HEK293 (cell line): ENCODE data around the gene GLG1.

Source experiments
- CTCF ChIA-PET: fragments of 350-600 bp; formaldehyde crosslinking; extraction: SDS; loops from one replicate; lab custom pipeline; 2021; ENCODE audit warnings: antibody characterized with exemption; lab: Yijun Ruan, JAX
- POLR2A ChIA-PET: fragments of 300-600 bp; formaldehyde crosslinking; extraction: SDS; loops from one replicate; lab custom pipeline; 2020; ENCODE audit warnings: antibody characterized with exemption, inconsistent platforms; lab: Yijun Ruan, JAX
- H3K27ac ChIP-seq: fragments of 200-500 bp; sonication (Bioruptor generic); 2 replicates; pipeline ENCODE4 v1.5.1; 2014; ENCODE audit warnings: low read depth, low read length, control low read depth, inconsistent platforms; ENCODE audit errors: extremely low read depth
- H3K36me3 ChIP-seq, 2 experiments: fragments of 200-500 bp in 1 of 2; sonication (Bioruptor generic) in 1 of 2; 1 replicate in 1 of 2; 2 replicates in 1 of 2; pipeline ENCODE4 v1.5.1; 2014 to 2017; ENCODE audit warnings: inconsistent platforms in 2 of 2, low read length in 2 of 2; ENCODE audit not compliant: control insufficient read depth in 2 of 2, insufficient read depth in 1 of 2
- H3K4me1 ChIP-seq: fragments of 200-500 bp; sonication (Bioruptor generic); 2 replicates; pipeline ENCODE4 v1.5.1; 2014; ENCODE audit warnings: mild to moderate bottlenecking, low read length, inconsistent platforms; ENCODE audit not compliant: control insufficient read depth, insufficient read depth
- H3K4me3 ChIP-seq: 2 replicates; pipeline ENCODE4 v1.5.1; 2011; ENCODE audit warnings: low read depth, mild to moderate bottlenecking, control low read depth, low read length, moderate library complexity
- H3K9me3 ChIP-seq: fragments of 200-500 bp; sonication (Bioruptor generic); 2 replicates; pipeline ENCODE4 v1.5.1; 2014; ENCODE audit warnings: low read depth, low read length, inconsistent platforms; ENCODE audit not compliant: control insufficient read depth, insufficient read depth
- AEBP2 ChIP-seq: fragments of 450-650 bp; formaldehyde crosslinking; IDR thresholded peaks from 2 replicates; pipeline ENCODE4 v1.5.1; 2016; ENCODE audit warnings: missing biosample characterization, missing genetic modification characterization, borderline replicate concordance
- ATF2 ChIP-seq: fragments of 450-650 bp; formaldehyde crosslinking; IDR thresholded peaks from 2 replicates; pipeline ENCODE4 v1.5.1; 2016; ENCODE audit warnings: missing biosample characterization, missing genetic modification characterization, low read depth
- BCL11B ChIP-seq: fragments of 450-650 bp; formaldehyde crosslinking; IDR thresholded peaks from 2 replicates; pipeline ENCODE4 v1.5.1; 2016; ENCODE audit warnings: low read depth, missing biosample characterization, missing genetic modification characterization
- EGR2 ChIP-seq: fragments of 450-650 bp; formaldehyde crosslinking; IDR thresholded peaks from 2 replicates; pipeline ENCODE4 v1.5.1; 2016; ENCODE audit warnings: low read depth, missing biosample characterization, missing genetic modification characterization
- HIC1 ChIP-seq: fragments of 450-650 bp; formaldehyde crosslinking; IDR thresholded peaks from 2 replicates; pipeline ENCODE4 v1.5.1; 2016; ENCODE audit warnings: missing biosample characterization, missing genetic modification characterization
- KLF16 ChIP-seq: fragments of 450-650 bp; formaldehyde crosslinking; IDR thresholded peaks from 2 replicates; pipeline ENCODE4 v1.5.1; 2017; ENCODE audit warnings: missing biosample characterization, missing genetic modification characterization
- SALL2 ChIP-seq: fragments of 450-650 bp; formaldehyde crosslinking; IDR thresholded peaks from 2 replicates; pipeline ENCODE4 v1.5.0; 2017; ENCODE audit warnings: missing biosample characterization, mild to moderate bottlenecking, missing genetic modification characterization, borderline replicate concordance
- SCRT2 ChIP-seq: fragments of 450-650 bp; formaldehyde crosslinking; IDR thresholded peaks from 2 replicates; pipeline ENCODE4 v1.5.1; 2016; ENCODE audit warnings: missing biosample characterization, missing genetic modification characterization
- TRIM28 ChIP-seq: IDR thresholded peaks from 2 replicates; pipeline ENCODE4 v1.6.1; 2011; ENCODE audit warnings: low read length, control low read depth, borderline replicate concordance
- YY2 ChIP-seq: fragments of 450-650 bp; formaldehyde crosslinking; IDR thresholded peaks from 2 replicates; pipeline ENCODE4 v1.5.1; 2016; ENCODE audit warnings: missing biosample characterization, missing genetic modification characterization
- ZNF138 ChIP-seq: fragments of 450-650 bp; formaldehyde crosslinking; IDR thresholded peaks from 2 replicates; pipeline ENCODE4 v1.5.1; 2016; ENCODE audit warnings: missing biosample characterization, missing genetic modification characterization, borderline replicate concordance
- ZNF155 ChIP-seq: fragments of 450-650 bp; formaldehyde crosslinking; IDR thresholded peaks from 2 replicates; pipeline ENCODE4 v1.5.1; 2016; ENCODE audit warnings: missing biosample characterization, missing genetic modification characterization
- ZNF19 ChIP-seq: fragments of 450-650 bp; formaldehyde crosslinking; IDR thresholded peaks from 2 replicates; pipeline ENCODE4; 2016; ENCODE audit warnings: missing biosample characterization, missing genetic modification characterization, low read depth
- ZNF248 ChIP-seq: fragments of 450-650 bp; formaldehyde crosslinking; IDR thresholded peaks from 2 replicates; pipeline ENCODE4 v1.5.1; 2017; ENCODE audit warnings: missing biosample characterization, missing genetic modification characterization
- ZNF302 ChIP-seq: fragments of 450-650 bp; formaldehyde crosslinking; IDR thresholded peaks from 2 replicates; pipeline ENCODE4 v1.5.1; 2016; ENCODE audit warnings: missing biosample characterization, missing genetic modification characterization, low read depth
- ZNF626 ChIP-seq: fragments of 450-650 bp; sonication (Bioruptor Pico); formaldehyde crosslinking; IDR thresholded peaks from 2 replicates; pipeline ENCODE4 v1.5.1; 2018; ENCODE audit warnings: missing biosample characterization, missing genetic modification characterization, inconsistent platforms
- ZNF670 ChIP-seq: fragments of 450-650 bp; formaldehyde crosslinking; IDR thresholded peaks from 2 replicates; pipeline ENCODE4 v1.5.1; 2016; ENCODE audit warnings: missing biosample characterization, missing genetic modification characterization, low read depth
- ZNF768 ChIP-seq: fragments of 450-650 bp; formaldehyde crosslinking; IDR thresholded peaks from 2 replicates; pipeline ENCODE4 v1.5.1; 2018; ENCODE audit warnings: missing biosample characterization, mild to moderate bottlenecking, missing genetic modification characterization
- ZNF843 ChIP-seq: fragments of 450-650 bp; formaldehyde crosslinking; IDR thresholded peaks from 2 replicates; pipeline ENCODE4 v1.5.1; 2016; ENCODE audit warnings: missing biosample characterization, missing genetic modification characterization
- TF ChIP-seq, protein P1 (sequence below): fragments of 450-650 bp; formaldehyde crosslinking; IDR thresholded peaks from 2 replicates; pipeline ENCODE4 v1.5.1; 2017; ENCODE audit warnings: missing biosample characterization, missing genetic modification characterization
- TF ChIP-seq, protein P2 (sequence below): fragments of 450-650 bp; IDR thresholded peaks from 2 replicates; pipeline ENCODE4 v1.5.1; 2018; ENCODE audit warnings: missing biosample characterization, missing genetic modification characterization
- TF ChIP-seq, protein P3 (sequence below): fragments of 450-650 bp; formaldehyde crosslinking; IDR thresholded peaks from 2 replicates; pipeline ENCODE4 v1.5.1; 2016; ENCODE audit warnings: missing biosample characterization, missing genetic modification characterization
- TF ChIP-seq, protein P4 (sequence below): IDR thresholded peaks from 2 replicates; pipeline ENCODE4 v1.6.1; 2011; ENCODE audit warnings: mild to moderate bottlenecking, low read depth, low read length, borderline replicate concordance

The GLG1 gene

DNA sequence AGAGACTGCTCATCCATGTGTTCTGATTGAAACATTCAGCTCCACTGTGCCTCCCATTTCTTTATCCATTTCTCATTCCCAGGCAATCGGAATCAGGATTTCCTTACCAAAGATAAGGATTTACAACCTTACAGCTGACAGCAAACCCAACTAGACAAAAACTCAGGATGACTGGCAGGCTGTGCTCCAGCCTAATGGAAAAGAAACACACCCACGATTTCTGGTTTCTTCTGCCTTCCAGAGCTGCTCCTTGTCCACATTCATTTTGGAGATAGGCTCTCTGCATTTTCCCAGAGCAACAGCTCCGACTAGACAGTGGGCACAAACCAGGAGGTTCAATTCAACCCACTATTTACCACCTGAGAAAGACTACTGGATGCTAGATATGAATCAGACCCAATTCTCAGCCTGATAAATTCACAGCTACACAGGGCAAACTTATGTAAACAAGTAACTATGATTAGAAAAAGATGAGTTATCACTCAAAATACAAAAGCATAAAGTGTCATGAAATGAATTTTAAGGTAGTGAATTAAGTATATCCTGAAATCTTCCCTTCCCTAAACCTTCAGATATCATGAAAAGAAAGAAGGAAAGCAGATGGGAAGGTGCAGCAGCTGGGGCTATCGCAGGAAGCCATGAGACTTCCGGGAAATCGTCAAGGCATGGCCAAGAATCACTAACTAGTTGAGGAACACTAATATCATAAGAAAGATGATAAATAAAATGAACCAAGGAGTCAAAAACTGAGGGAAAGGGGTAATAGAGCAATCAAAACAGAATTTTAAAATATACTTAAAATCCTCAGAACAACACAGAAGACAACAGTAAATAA, 140.8 kb downstream of the GLG1 start:
- Histone ChIP-seq H3K36me3 (peaks cover 16 to 88% of the 10 kb centered on the region in 2 experiments), H3K4me1 (no peaks in the 10 kb centered on the region), H3K9me3 (no peaks in the 10 kb centered on the region), H3K27ac (no peak overlapping the region)
- POLR2A ChIA-PET, result interaction anchor here (0.6 kb wide), 1 partner anchor 144 kb away, joined by 5 read pairs; no protein-coding TSS in a partner anchor
- TF ChIP-seq AEBP2 (tag by site-specific recombination), result no peak
- TF ChIP-seq, protein P1, sequence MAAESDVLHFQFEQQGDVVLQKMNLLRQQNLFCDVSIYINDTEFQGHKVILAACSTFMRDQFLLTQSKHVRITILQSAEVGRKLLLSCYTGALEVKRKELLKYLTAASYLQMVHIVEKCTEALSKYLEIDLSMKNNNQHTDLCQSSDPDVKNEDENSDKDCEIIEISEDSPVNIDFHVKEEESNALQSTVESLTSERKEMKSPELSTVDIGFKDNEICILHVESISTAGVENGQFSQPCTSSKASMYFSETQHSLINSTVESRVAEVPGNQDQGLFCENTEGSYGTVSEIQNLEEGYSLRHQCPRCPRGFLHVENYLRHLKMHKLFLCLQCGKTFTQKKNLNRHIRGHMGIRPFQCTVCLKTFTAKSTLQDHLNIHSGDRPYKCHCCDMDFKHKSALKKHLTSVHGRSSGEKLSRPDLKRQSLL (tag by site-specific recombination), result no peak
- no peak for TF ChIP-seq ZNF155
- TF ChIP-seq BCL11B (tag by site-specific recombination), result no peak
- no peak for TF ChIP-seq ATF2 (tag by site-specific recombination)
- no peak for TF ChIP-seq SCRT2 (tag by site-specific recombination)
- no peak for TF ChIP-seq EGR2
- no peak for TF ChIP-seq KLF16 (tag by site-specific recombination)
- no peak for TF ChIP-seq ZNF138 (tag by site-specific recombination)
- no peak for TF ChIP-seq ZNF626 (tag by site-specific recombination)
- TF ChIP-seq, protein P2, sequence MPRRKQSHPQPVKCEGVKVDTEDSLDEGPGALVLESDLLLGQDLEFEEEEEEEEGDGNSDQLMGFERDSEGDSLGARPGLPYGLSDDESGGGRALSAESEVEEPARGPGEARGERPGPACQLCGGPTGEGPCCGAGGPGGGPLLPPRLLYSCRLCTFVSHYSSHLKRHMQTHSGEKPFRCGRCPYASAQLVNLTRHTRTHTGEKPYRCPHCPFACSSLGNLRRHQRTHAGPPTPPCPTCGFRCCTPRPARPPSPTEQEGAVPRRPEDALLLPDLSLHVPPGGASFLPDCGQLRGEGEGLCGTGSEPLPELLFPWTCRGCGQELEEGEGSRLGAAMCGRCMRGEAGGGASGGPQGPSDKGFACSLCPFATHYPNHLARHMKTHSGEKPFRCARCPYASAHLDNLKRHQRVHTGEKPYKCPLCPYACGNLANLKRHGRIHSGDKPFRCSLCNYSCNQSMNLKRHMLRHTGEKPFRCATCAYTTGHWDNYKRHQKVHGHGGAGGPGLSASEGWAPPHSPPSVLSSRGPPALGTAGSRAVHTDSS (tag by site-specific recombination), result no peak
- no peak for TF ChIP-seq ZNF670
- TF ChIP-seq HIC1 (tag by site-specific recombination), result no peak
- TF ChIP-seq, all 188 proteins: peak for 0
- no peak overlapping the region for H3K4me3 ChIP-seq
- CTCF ChIA-PET, result no interaction called here

- ChIA-PET CTCF (interaction anchor here (1.2 kb wide), 1 partner anchor 158 kb away, joined by 3 read pairs; no protein-coding TSS in a partner anchor), POLR2A (interaction anchor here (0.6 kb wide), 1 partner anchor 144 kb away, joined by 5 read pairs; no protein-coding TSS in a partner anchor)
- Histone ChIP-seq H3K9me3 (no peaks in the 10 kb centered on the region), H3K4me3 (no peak overlapping the region), H3K27ac (no peak overlapping the region), H3K4me1 (no peaks in the 10 kb centered on the region), H3K36me3 (peaks cover 11 to 87% of the 10 kb centered on the region in 2 experiments)
- TF ChIP-seq ZNF843 (tag by site-specific recombination) (no peak), ZNF768 (tag by site-specific recombination) (no peak), TRIM28 (no peak), SALL2 (tag by site-specific recombination) (no peak), ZNF19 (tag by site-specific recombination) (no peak), ZNF248 (tag by site-specific recombination) (no peak), YY2 (tag by site-specific recombination) (no peak), ZNF302 (no peak), BCL11B (tag by site-specific recombination) (no peak)
- TF ChIP-seq, protein P3, sequence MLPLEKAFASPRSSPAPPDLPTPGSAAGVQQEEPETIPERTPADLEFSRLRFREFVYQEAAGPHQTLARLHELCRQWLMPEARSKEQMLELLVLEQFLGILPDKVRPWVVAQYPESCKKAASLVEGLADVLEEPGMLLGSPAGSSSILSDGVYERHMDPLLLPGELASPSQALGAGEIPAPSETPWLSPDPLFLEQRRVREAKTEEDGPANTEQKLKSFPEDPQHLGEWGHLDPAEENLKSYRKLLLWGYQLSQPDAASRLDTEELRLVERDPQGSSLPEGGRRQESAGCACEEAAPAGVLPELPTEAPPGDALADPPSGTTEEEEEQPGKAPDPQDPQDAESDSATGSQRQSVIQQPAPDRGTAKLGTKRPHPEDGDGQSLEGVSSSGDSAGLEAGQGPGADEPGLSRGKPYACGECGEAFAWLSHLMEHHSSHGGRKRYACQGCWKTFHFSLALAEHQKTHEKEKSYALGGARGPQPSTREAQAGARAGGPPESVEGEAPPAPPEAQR, result no peak
- TF ChIP-seq, protein P4, sequence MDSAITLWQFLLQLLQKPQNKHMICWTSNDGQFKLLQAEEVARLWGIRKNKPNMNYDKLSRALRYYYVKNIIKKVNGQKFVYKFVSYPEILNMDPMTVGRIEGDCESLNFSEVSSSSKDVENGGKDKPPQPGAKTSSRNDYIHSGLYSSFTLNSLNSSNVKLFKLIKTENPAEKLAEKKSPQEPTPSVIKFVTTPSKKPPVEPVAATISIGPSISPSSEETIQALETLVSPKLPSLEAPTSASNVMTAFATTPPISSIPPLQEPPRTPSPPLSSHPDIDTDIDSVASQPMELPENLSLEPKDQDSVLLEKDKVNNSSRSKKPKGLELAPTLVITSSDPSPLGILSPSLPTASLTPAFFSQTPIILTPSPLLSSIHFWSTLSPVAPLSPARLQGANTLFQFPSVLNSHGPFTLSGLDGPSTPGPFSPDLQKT, result no peak
Observed at GRCh38 chr16:74465281-74465680, 141.6 kb downstream of the GLG1 start.
